ENCODE results near the gene RHOXF1. TPM values are rescaled to one million over a fixed set of nuclear protein-coding genes. Genes with fewer than 3 reads are reported as not detected.
"Not testable (repeated sequence)": the region's sequence is repeated elsewhere in the genome, so short reads cannot be mapped to it uniquely, and the experiment has no call there.

The RHOXF1 gene
- total and polyA plus RNA-seq, 11 donors, result 0.38 TPM; not detected in 10

- Histone ChIP-seq H3K4me3 (no peak overlapping the region), H3K9me3 (no peaks in the 10 kb centered on the region), H3K27ac (no peak overlapping the region), H3K4me1 (no peaks in the 10 kb centered on the region), H3K36me3 (no peaks in the 10 kb centered on the region), H3K27me3 (peaks cover 0 to 4% (median 0%) of the 10 kb centered on the region in 9 donors)
- intact Hi-C loops (cut with DNase I), result loop anchor here in 1 of 10 donors (10.0 kb wide), 1 partner anchor 55 kb away; no protein-coding TSS in a partner anchor
- DNase-seq (no peak), ATAC-seq (no peak)
- 39 to 85% (median 65%) methylated on average over 2 of the region's 2 CpGs for WGBS, 4 donors
- TF ChIP-seq, protein P1, sequence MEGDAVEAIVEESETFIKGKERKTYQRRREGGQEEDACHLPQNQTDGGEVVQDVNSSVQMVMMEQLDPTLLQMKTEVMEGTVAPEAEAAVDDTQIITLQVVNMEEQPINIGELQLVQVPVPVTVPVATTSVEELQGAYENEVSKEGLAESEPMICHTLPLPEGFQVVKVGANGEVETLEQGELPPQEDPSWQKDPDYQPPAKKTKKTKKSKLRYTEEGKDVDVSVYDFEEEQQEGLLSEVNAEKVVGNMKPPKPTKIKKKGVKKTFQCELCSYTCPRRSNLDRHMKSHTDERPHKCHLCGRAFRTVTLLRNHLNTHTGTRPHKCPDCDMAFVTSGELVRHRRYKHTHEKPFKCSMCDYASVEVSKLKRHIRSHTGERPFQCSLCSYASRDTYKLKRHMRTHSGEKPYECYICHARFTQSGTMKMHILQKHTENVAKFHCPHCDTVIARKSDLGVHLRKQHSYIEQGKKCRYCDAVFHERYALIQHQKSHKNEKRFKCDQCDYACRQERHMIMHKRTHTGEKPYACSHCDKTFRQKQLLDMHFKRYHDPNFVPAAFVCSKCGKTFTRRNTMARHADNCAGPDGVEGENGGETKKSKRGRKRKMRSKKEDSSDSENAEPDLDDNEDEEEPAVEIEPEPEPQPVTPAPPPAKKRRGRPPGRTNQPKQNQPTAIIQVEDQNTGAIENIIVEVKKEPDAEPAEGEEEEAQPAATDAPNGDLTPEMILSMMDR (IDR thresholded peaks at IDR 0.05), result no peak
- no peak for TF ChIP-seq POLR2A (IDR thresholded peaks at IDR 0.05)
Observed at GRCh38 chrX:120090208-120090607, 25.5 kb downstream of the RHOXF1 start.

- no peaks in the 10 kb centered on the region for H3K9me3 ChIP-seq
- 57 to 75% (median 60%) methylated on average over 10 of the region's 10 CpGs for WGBS, 4 donors
- H3K27me3 ChIP-seq, result peaks cover 0 to 4% (median 0%) of the 10 kb centered on the region in 9 donors
- intact Hi-C loops (cut with DNase I), result no loop called here
- no peak for TF ChIP-seq POLR2A (IDR thresholded peaks at IDR 0.05)
- TF ChIP-seq, protein P1 (IDR thresholded peaks at IDR 0.05), result no peak
- H3K27ac ChIP-seq, result no peak overlapping the region
- ATAC-seq (no peak), DNase-seq (no peak)
- H3K4me1 ChIP-seq, result no peaks in the 10 kb centered on the region
- H3K4me3 ChIP-seq, result peak overlapping the region in 6 of 12 donors; percentile 1 to 28 (median 13)
- no peaks in the 10 kb centered on the region for H3K36me3 ChIP-seq
Observed at GRCh38 chrX:120087289-120088017, 28.3 kb downstream of the RHOXF1 start.

GRCh38 chrX:120085553-120086185 is 30.0 kb downstream of the RHOXF1 start:
- H3K27me3 ChIP-seq; H3K9me3 ChIP-seq; H3K4me3 ChIP-seq; H3K27ac ChIP-seq; H3K36me3 ChIP-seq; intact Hi-C loops (cut with DNase I); H3K4me1 ChIP-seq; DNase-seq: not testable (repeated sequence)
- no CpG with 5 or more reads among the region's 12 CpGs for WGBS, 4 donors
- peak in 1 of 4 donors; percentile 39 for ATAC-seq

DNA sequence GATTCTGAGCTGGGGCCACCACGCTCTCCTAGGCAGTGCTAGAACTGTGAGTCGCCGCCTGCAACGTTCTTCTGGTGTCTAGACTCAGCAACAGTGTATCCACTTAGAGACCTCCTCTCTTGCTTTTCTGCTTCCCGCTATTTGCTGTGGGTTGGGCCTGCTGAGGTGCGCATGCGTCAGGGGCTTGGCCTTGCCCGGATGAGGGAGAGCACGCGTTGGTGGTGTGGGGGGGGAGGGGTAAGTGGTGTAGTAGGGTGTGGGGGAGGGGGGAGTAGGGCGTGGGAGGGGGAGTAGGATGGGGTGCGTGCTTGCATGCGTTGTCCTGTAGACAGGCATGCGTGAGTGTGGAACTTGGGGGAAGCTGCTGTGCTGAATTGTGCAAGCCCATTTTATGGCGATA is 38.1 kb downstream of the RHOXF1 start, which contains the start of gene RHOXF2B:
Gene RHOXF2B, minus strand, starts transcription at position 101 of the 400 bp plus-strand sequence. CDS start 138 bp downstream, outside the sequence.
- H3K9me3 ChIP-seq; H3K4me3 ChIP-seq; H3K27ac ChIP-seq; H3K36me3 ChIP-seq; ATAC-seq; DNase-seq; intact Hi-C loops (cut with DNase I); H3K4me1 ChIP-seq; H3K27me3 ChIP-seq: not testable (repeated sequence)
- WGBS, 4 donors, result no CpG with 5 or more reads among the region's 15 CpGs

- H3K36me3 ChIP-seq; H3K4me1 ChIP-seq; H3K27ac ChIP-seq; DNase-seq; H3K9me3 ChIP-seq; H3K27me3 ChIP-seq; H3K4me3 ChIP-seq; ATAC-seq; intact Hi-C loops (cut with DNase I): not testable (repeated sequence)
- WGBS, 4 donors, result 46 to 78% (median 63%) methylated on average over 1 of the region's 1 CpG
Observed at GRCh38 chrX:120066169-120066568, 49.5 kb downstream of the RHOXF1 start.

Other genes with a start within 250 kb of the RHOXF1 start
- 10 to 100 TPM in 4 of 9 donors, 1 to 10 TPM in 5; 8.0 to 12.8 (median 9.6) TPM for gene RNF113A, start 244.2 kb downstream of the RHOXF1 start, total RNA-seq
- gene RNF113A, start 244.2 kb downstream of the RHOXF1 start, polyA plus RNA-seq, result 10 to 100 TPM; 10.6 to 12.9 TPM
- gene NDUFA1, start 244.1 kb downstream of the RHOXF1 start, total RNA-seq, result 100 to 1,000 TPM; 288 to 622 (median 433) TPM
- 1,000 to 10,000 TPM in 1 of 2 donors, 100 to 1,000 TPM in 1; 310 to 1,598 TPM for gene NDUFA1, start 244.1 kb downstream of the RHOXF1 start, polyA plus RNA-seq
- gene AKAP14, start 220.0 kb downstream of the RHOXF1 start, total RNA-seq, result not detected
- gene AKAP14, start 220.0 kb downstream of the RHOXF1 start, polyA plus RNA-seq, result not detected
- 1 to 10 TPM; 2.9 to 7.8 (median 5.9) TPM for gene NKAP, start 172.2 kb downstream of the RHOXF1 start, total RNA-seq
- 1 to 10 TPM; 4.2 to 7.0 TPM for gene NKAP, start 172.2 kb downstream of the RHOXF1 start, polyA plus RNA-seq
- gene RHOXF2B, start 38.2 kb downstream of the RHOXF1 start, total RNA-seq, result not detected
- gene RHOXF2B, start 38.2 kb downstream of the RHOXF1 start, polyA plus RNA-seq, result not detected
- not detected for gene RHOXF2, start 42.7 kb upstream of the RHOXF1 start, total RNA-seq
- gene RHOXF2, start 42.7 kb upstream of the RHOXF1 start, polyA plus RNA-seq, result not detected
- 1 to 10 TPM; 5.3 to 8.9 (median 7.1) TPM for gene ZBTB33, start 134.9 kb upstream of the RHOXF1 start, total RNA-seq
- gene ZBTB33, start 134.9 kb upstream of the RHOXF1 start, polyA plus RNA-seq, result 1 to 10 TPM; 1.6 to 5.2 TPM
- 1 to 10 TPM in 1 of 9 donors, under 1 TPM in 8; 0.07 to 2.4 (median 0.37) TPM for gene TMEM255A, start 195.5 kb upstream of the RHOXF1 start, total RNA-seq
- under 1 TPM; 0.04 to 0.15 TPM for gene TMEM255A, start 195.5 kb upstream of the RHOXF1 start, polyA plus RNA-seq
- gene ATP1B4, start 246.2 kb upstream of the RHOXF1 start, total RNA-seq, result 1 to 10 TPM in 2 of 9 donors, under 1 TPM in 5, not detected in 2; 0.09 to 6.5 (median 0.13) TPM
- under 1 TPM in 1 of 2 donors, not detected in 1; 0.15 TPM for gene ATP1B4, start 246.2 kb upstream of the RHOXF1 start, polyA plus RNA-seq